Stimulated activated CD4-positive, alpha-beta T cell treated with anti-CD3 and anti-CD28 coated beads, Interleukin-2, amount 100 ng/mL, for 4 hours (primary cell): ENCODE data around the gene EP400.
"Not testable (repeated sequence)": the region's sequence is repeated elsewhere in the genome, so short reads cannot be mapped to it uniquely, and the experiment has no call there.

Experiments used
- DNase-seq: peaks from one replicate; pipeline ENCODE4 v3.0.0-alpha.2; 2020; ENCODE audit warnings: low read depth

EP400 gene

GRCh38 chr12:131948713-131949430 lies 870 bp upstream of the EP400 start:
- not testable (repeated sequence) for DNase-seq

GRCh38 chr12:131950182-131950913 lies 606 bp downstream of the EP400 start:
- peak; percentile 57 for DNase-seq

- DNase-seq = not testable (repeated sequence)
Measured at GRCh38 chr12:131953810-131954209, 4.1 kb downstream of the EP400 start.

GRCh38 chr12:131954460-131954859 lies 4.7 kb downstream of the EP400 start:
- DNase-seq = not testable (repeated sequence)

- no peak for DNase-seq
Measured at GRCh38 chr12:131959116-131959515, 9.4 kb downstream of the EP400 start.

GRCh38 chr12:131959641-131960589 lies 10.2 kb downstream of the EP400 start:
- no peak for DNase-seq

GRCh38 chr12:131960590-131961325 lies 11.0 kb downstream of the EP400 start:
- not testable (repeated sequence) for DNase-seq

- not testable (repeated sequence) for DNase-seq
Measured at GRCh38 chr12:131961328-131961727, 11.6 kb downstream of the EP400 start.

GRCh38 chr12:131962069-131962468 lies 12.3 kb downstream of the EP400 start:
- DNase-seq = no peak

- DNase-seq = no peak
Measured at GRCh38 chr12:131963381-131963780, 13.6 kb downstream of the EP400 start.

- DNase-seq = no peak
Measured at GRCh38 chr12:131965073-131965472, 15.3 kb downstream of the EP400 start.

- DNase-seq = no peak
Measured at GRCh38 chr12:131971226-131971625, 21.5 kb downstream of the EP400 start.

GRCh38 chr12:131975228-131975627 lies 25.5 kb downstream of the EP400 start:
- no peak for DNase-seq

- DNase-seq = no peak
Measured at GRCh38 chr12:131979606-131980005, 29.9 kb downstream of the EP400 start.

GRCh38 chr12:131980263-131980662 lies 30.5 kb downstream of the EP400 start:
- DNase-seq = no peak

- DNase-seq = no peak
Measured at GRCh38 chr12:131981388-131981787, 31.6 kb downstream of the EP400 start.

- DNase-seq = no peak
Measured at GRCh38 chr12:131982041-131982440, 32.3 kb downstream of the EP400 start.

GRCh38 chr12:131983026-131983425 lies 33.3 kb downstream of the EP400 start:
- no peak for DNase-seq

- DNase-seq = no peak
Measured at GRCh38 chr12:131983554-131983953, 33.8 kb downstream of the EP400 start.

GRCh38 chr12:131984334-131984733 lies 34.6 kb downstream of the EP400 start:
- no peak for DNase-seq

GRCh38 chr12:131985510-131985875 lies 35.8 kb downstream of the EP400 start:
- not testable (repeated sequence) for DNase-seq

- DNase-seq = no peak
Measured at GRCh38 chr12:131986361-131986760, 36.6 kb downstream of the EP400 start.
